Ishikawa (cell line): ENCODE results near the gene ARHGAP19.

Source experiments
- CEBPB ChIP-seq: IDR thresholded peaks from 2 replicates; pipeline ENCODE4 v1.6.1; 2012
- CREB1 ChIP-seq: IDR thresholded peaks from 2 replicates; pipeline ENCODE4 v1.6.1; 2012; ENCODE audit warnings: low read depth
- EGR1 ChIP-seq: IDR thresholded peaks from 2 replicates; pipeline ENCODE4 v1.6.1; 2012
- EP300 ChIP-seq: IDR thresholded peaks from 2 replicates; pipeline ENCODE4 v1.6.1; 2012; ENCODE audit warnings: borderline replicate concordance
- FOXM1 ChIP-seq: IDR thresholded peaks from 2 replicates; pipeline ENCODE4 v1.6.1; 2012; ENCODE audit warnings: low read depth, borderline replicate concordance
- NFIC ChIP-seq: IDR thresholded peaks from 2 replicates; pipeline ENCODE4 v1.6.1; 2012
- RAD21 ChIP-seq: IDR thresholded peaks from 2 replicates; pipeline ENCODE4 v1.6.1; 2012; ENCODE audit warnings: low read depth
- REST ChIP-seq: IDR thresholded peaks from 2 replicates; pipeline ENCODE4 v1.6.1; 2012; ENCODE audit warnings: low read depth, mild to moderate bottlenecking
- TAF1 ChIP-seq: IDR thresholded peaks from 2 replicates; pipeline ENCODE4 v1.6.1; 2012; ENCODE audit warnings: low read depth, mild to moderate bottlenecking
- TCF12 ChIP-seq: IDR thresholded peaks from 2 replicates; pipeline ENCODE4 v1.6.1; 2012; ENCODE audit warnings: low read depth
- TEAD4 ChIP-seq: IDR thresholded peaks from 2 replicates; pipeline ENCODE4 v1.6.1; 2012
- USF1 ChIP-seq: IDR thresholded peaks from 2 replicates; pipeline ENCODE4 v1.6.1; 2012
- YY1 ChIP-seq: IDR thresholded peaks from 2 replicates; pipeline ENCODE4 v1.6.1; 2012; ENCODE audit warnings: low read depth
- ZBTB7A ChIP-seq: IDR thresholded peaks from 2 replicates; pipeline ENCODE4 v1.6.1; 2012; ENCODE audit warnings: low read depth
- TF ChIP-seq, protein P1 (sequence below): IDR thresholded peaks from 2 replicates; pipeline ENCODE4 v1.6.1; 2012

The ARHGAP19 gene

GRCh38 chr10:97174941-97175340, 117.5 kb downstream of the ARHGAP19 start:
- no peak for TF ChIP-seq USF1
- TF ChIP-seq RAD21 = no peak
- TF ChIP-seq EGR1 = no peak
- TF ChIP-seq FOXM1 = no peak
- TF ChIP-seq ZBTB7A = no peak
- no peak for TF ChIP-seq EP300
- TF ChIP-seq, protein P1, sequence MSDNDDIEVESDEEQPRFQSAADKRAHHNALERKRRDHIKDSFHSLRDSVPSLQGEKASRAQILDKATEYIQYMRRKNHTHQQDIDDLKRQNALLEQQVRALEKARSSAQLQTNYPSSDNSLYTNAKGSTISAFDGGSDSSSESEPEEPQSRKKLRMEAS = no peak
- TF ChIP-seq CEBPB = no peak
- TF ChIP-seq YY1 = no peak
- TF ChIP-seq TAF1 = no peak
- TF ChIP-seq REST = no peak

DNA sequence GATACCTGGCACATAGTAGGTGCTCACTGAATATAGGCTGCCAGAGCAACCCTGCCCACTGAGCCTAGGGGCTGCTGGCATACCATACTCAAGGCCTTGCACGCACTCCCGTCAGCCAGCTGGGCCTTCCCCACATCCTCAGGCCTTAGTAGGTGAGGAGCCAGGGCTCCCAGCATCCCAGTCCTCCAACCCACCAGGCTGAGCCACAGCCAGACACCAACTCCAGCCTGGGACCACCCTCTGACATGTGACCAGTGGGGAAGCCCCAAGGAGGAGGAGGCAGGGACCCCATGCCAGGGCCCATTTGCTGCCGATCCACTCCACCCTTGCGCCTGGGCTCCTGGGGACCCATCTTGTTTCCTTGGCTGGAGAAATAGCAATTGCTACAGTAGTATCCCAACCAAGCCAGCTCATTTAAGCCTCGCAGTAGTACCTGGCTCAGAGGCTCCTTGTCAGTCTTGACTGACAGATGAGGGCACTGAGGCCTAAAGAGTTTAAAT, 118.1 kb downstream of the ARHGAP19 start:
- no peak for TF ChIP-seq TAF1
- TF ChIP-seq, protein P1 = no peak
- TF ChIP-seq EGR1 = no peak
- TF ChIP-seq REST = no peak
- no peak for TF ChIP-seq ZBTB7A
- no peak for TF ChIP-seq YY1
- no peak for TF ChIP-seq EP300
- TF ChIP-seq CEBPB = no peak
- TF ChIP-seq TCF12 = no peak
- TF ChIP-seq FOXM1 = no peak
- no peak for TF ChIP-seq CREB1
- no peak for TF ChIP-seq USF1
- no peak for TF ChIP-seq TEAD4
- TF ChIP-seq RAD21 = no peak
- no peak for TF ChIP-seq NFIC

DNA sequence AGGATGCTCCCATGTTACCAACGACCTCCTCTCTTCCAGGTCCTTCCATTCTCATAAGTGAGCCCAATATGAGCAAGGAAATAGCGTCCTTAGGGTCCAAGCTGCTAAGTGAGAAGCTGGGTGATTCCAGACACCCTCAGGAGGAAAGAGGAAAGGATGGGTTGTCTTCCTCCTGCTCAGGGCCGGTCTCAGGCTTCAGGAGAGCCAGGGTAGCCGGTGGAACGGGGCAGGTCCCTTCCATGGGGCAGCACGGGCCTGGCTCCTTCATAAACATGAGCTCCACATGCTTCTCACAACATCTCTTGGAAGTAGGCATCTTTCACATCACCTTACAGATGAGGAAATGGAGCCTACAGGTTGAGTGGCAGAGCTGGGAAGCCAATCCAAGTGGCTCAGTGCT, 119.4 kb downstream of the ARHGAP19 start:
- TF ChIP-seq, protein P1 = no peak
